Right ventricle myocardium inferior (tissue), 1 donor: ENCODE measurements around the gene BMP2. TPM values are rescaled to one million over a fixed set of nuclear protein-coding genes. Genes with fewer than 3 reads are reported as not detected.
A peak's percentile ranks its signal among the peaks of the same experiment; 100 is the strongest.

ENCODE experiments used
- ATAC-seq: fragments of 200-7000 bp; cut with Tn5 transposase; one replicate; pipeline ENCODE4 v1.9.1; 2020; ENCODE audit warnings: mild to moderate bottlenecking, moderate library complexity
- DNase-seq: peaks from one replicate; pipeline ENCODE4 v3.0.0; 2021; ENCODE audit errors: missing footprints
- intact Hi-C: fragments of 100-400 bp; cut with DNase I; formaldehyde crosslinking; loops from one replicate; pipeline ENCODE4 v1.11.0; 2022
- total RNA-seq: library from RNA; stranded (reverse); fragmentation: NEBNext Ultra II Directional; extraction: Animal tissue kit (Norgen Biotek cat#: 25700); gene quantifications from one replicate; pipeline ENCODE4 v1.2.1, GENCODE V29; 2021
- donor health status: DM: no; HTN: yes; CAD: no; lungs with severe emphysema.

Gene BMP2
- total RNA-seq, 1 donor from 2014 or later = 2.3 TPM

DNA sequence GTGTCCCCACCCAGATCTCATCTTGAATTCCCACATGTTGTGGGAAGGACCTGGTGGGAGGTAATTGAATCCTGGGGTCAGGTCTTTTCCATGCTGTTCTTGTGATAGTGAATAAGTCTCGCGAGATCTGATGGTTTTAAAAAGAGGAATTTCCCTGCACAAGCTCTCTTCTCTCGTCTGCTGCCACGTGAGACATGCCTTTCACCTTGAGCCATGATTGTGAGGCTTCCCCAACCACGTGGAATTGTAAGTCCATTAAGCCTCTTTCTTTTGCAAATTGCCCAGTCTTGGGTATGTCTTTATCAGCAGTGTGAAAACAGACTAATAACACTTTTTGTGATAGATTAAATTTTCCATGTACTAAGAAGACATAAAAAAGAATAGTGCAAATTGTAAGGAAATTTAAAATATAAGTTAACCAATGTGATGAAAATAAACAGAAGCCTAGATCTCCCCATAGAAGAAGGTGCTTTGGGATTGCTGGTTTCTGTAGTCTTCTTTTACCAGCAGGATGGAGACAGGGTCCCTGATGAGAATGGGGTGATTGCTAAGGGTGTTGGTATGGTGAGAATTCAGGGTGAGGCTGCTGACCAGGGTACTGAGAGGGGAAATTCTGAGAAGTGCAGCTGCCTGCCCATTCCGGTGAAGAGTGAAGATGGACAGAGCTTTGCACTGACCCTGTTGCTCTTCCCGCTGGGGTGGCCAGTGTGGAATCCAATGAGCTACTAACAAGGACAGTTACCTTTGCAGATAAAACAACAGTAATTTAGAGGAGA lies 50.7 kb downstream of the BMP2 start:
- ATAC-seq (no peak), DNase-seq (no peak)
- intact Hi-C loops = no loop called here

DNA sequence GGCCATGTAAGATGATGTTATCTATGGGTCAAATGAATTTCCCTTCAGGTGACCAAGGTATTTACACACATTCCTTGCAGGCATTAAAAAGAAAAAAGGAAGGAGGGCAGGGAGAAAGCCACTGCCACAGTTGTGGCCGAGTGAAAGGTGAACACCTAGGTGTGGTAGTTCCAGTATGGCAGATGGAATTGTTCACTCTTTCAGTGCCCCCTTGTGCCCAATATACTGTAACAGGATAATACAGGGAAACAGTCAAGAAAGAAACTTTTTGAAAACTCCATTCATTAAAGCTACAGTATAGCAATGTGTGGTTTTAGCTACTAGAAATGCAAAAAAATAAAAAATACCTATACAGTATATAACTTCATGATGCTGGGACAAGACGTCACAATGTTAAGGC lies 52.1 kb downstream of the BMP2 start:
- no peak for ATAC-seq

GRCh38 chr20:6824401-6824800 lies 56.9 kb downstream of the BMP2 start:
- no peak for ATAC-seq
- no peak for DNase-seq
- intact Hi-C loops = loop anchor here (10.0 kb wide), 1 partner anchor 60 kb away; the partner anchor contains the start of gene BMP2

More for the DNA sequence above, 52.1 kb downstream of the BMP2 start:
- intact Hi-C loops = no loop called here
- no peak for DNase-seq

DNA sequence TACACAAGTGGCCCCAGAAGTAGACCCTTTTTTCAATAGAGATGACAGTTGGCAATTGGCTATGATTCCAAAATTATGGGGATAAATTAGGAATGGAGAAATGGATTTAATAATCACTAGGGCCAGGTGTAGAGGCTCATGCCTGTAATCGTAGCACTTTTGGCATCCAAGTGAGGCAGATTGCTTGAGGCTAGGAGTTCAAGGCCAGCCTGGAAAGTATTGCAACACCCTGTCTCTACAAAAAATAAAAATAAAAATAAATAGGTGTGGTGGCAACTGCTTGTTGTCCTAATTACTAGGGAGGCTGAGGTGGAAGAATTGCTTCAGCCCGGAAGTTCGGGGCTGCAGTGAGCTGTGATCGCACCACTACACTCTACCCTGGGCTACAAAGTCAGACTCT lies 60.0 kb downstream of the BMP2 start:
- intact Hi-C loops = loop anchor here (5.0 to 10.0 kb wide), 2 partner anchors 63 to 460 kb away; partner anchors contain the start of gene BMP2
- ATAC-seq (no peak), DNase-seq (no peak)

- intact Hi-C loops = loop anchor here (5.0 to 10.0 kb wide), 2 partner anchors 64 to 458 kb away; partner anchors contain the start of gene BMP2
- ATAC-seq = peak; percentile 64
- no peak for DNase-seq
These were observed 61.4 kb downstream of the BMP2 start for GRCh38 chr20:6828794-6829423.

DNA sequence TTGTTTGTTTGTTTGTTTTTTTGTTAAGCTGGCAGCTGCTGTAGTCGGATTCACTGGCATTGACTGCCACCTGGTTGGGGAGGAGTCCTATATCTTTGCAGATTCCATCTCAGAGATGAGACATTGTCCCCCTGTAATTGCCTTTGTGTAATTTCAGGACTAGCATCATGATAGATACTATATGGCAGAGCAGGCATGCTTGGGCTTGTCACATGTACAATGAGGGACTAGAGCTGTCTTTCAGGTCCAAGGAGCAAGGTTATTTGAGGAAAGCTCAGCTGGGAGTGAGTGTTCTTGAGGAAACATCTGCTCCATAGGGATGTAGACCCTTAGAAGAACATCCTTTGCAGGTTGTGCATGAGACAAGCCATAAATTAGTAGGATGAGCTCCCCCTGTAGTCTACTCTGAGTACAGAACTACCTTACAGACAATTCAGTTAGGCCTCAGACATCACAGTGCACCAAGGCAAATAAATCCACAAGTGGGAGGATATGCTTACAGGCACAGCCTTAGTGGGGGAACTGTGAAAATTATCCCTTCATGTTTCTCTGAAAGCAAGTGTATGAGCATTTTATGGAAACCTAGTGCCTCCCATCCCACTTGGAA lies 62.1 kb downstream of the BMP2 start:
- intact Hi-C loops = loop anchor here (5.0 to 10.0 kb wide), 3 partner anchors 65 to 1025 kb away; partner anchors contain the start of gene BMP2

More for the DNA sequence above, 62.1 kb downstream of the BMP2 start:
- no peak for DNase-seq
- no peak for ATAC-seq
